Activated T-cell treated with anti-CD3 and anti-CD28 coated beads for 48 hours (primary cell): ENCODE measurements around the gene ZNF248.
"Not testable (repeated sequence)": the region's sequence is repeated elsewhere in the genome, so short reads cannot be mapped to it uniquely, and the experiment has no call there.

ENCODE experiments used
- DNase-seq: peaks from one replicate; pipeline ENCODE4 v3.0.0-alpha.2; 2020; ENCODE audit warnings: low read depth

The ZNF248 gene

GRCh38 chr10:37857287-37858211 lies at the start of gene ZNF248:
TSS of gene ZNF248 (minus strand) at chr10:37857610. CDS start at chr10:37856310, 1,300 bp downstream.
- peak; percentile 88 for DNase-seq

GRCh38 chr10:37906382-37906781 lies 49.0 kb upstream of the ZNF248 start:
- DNase-seq: no peak

- DNase-seq: no peak
Observed at GRCh38 chr10:37896436-37896835, 39.0 kb upstream of the ZNF248 start.

GRCh38 chr10:37895674-37896073 lies 38.3 kb upstream of the ZNF248 start:
- DNase-seq: no peak

GRCh38 chr10:37885850-37886249 lies 28.4 kb upstream of the ZNF248 start:
- DNase-seq: no peak

GRCh38 chr10:37872955-37873354 lies 15.5 kb upstream of the ZNF248 start:
- no peak for DNase-seq

- DNase-seq: no peak
Observed at GRCh38 chr10:37872283-37872682, 14.9 kb upstream of the ZNF248 start.

GRCh38 chr10:37871568-37872251 lies 14.3 kb upstream of the ZNF248 start:
- no peak for DNase-seq

- DNase-seq: no peak
Observed at GRCh38 chr10:37871143-37871542, 13.7 kb upstream of the ZNF248 start.

GRCh38 chr10:37868796-37869195 lies 11.4 kb upstream of the ZNF248 start:
- no peak for DNase-seq

GRCh38 chr10:37865957-37866803 lies 8.8 kb upstream of the ZNF248 start:
- no peak for DNase-seq

- DNase-seq: no peak
Observed at GRCh38 chr10:37865264-37865663, 7.9 kb upstream of the ZNF248 start.

GRCh38 chr10:37860494-37861190 lies 3.2 kb upstream of the ZNF248 start:
- no peak for DNase-seq

- DNase-seq: not testable (repeated sequence)
Observed at GRCh38 chr10:37859270-37859669, 1.9 kb upstream of the ZNF248 start.

- peak; percentile 5 for DNase-seq
Observed at GRCh38 chr10:37856881-37857286, 526 bp downstream of the ZNF248 start.

GRCh38 chr10:37855636-37856035 lies 1.8 kb downstream of the ZNF248 start:
- no peak for DNase-seq

GRCh38 chr10:37854626-37855025 lies 2.8 kb downstream of the ZNF248 start:
- no peak for DNase-seq

GRCh38 chr10:37844644-37845043 lies 12.8 kb downstream of the ZNF248 start:
- DNase-seq: no peak

- no peak for DNase-seq
Observed at GRCh38 chr10:37839243-37839642, 18.2 kb downstream of the ZNF248 start.

GRCh38 chr10:37831495-37832333 lies 25.7 kb downstream of the ZNF248 start:
- DNase-seq: no peak

GRCh38 chr10:37826806-37827205 lies 30.6 kb downstream of the ZNF248 start:
- no peak for DNase-seq
